Adrenal gland (tissue), 5 donors: ENCODE measurements around the gene ALOX12B.

Experiments used
- POLR2A ChIP-seq, 2 donors: fragments of 450-650 bp; IDR thresholded peaks; one replicate each; pipeline ENCODE4 v1.6.1; 2017; ENCODE audit warnings: antibody characterized with exemption in 2 of 2, mild to moderate bottlenecking in 2 of 2, moderate library complexity in 1 of 2
- TF ChIP-seq, protein P1 (sequence below), 6 experiments: fragments of 450-650 bp in 4 of 6; fragments of 200-600 bp in 2 of 6; sonication (generic) in 1 of 6; IDR thresholded peaks; 1 replicate in 5 of 6; 2 replicates in 1 of 6; pipeline versions ENCODE4 v1.5.1 to v1.8.0; 2016 to 2021; ENCODE audit warnings: antibody characterized with exemption in 6 of 6, mild to moderate bottlenecking in 2 of 6, moderate library complexity in 1 of 6
- donor health status: DM: no; HTN: no; CAD: no.

DNA sequence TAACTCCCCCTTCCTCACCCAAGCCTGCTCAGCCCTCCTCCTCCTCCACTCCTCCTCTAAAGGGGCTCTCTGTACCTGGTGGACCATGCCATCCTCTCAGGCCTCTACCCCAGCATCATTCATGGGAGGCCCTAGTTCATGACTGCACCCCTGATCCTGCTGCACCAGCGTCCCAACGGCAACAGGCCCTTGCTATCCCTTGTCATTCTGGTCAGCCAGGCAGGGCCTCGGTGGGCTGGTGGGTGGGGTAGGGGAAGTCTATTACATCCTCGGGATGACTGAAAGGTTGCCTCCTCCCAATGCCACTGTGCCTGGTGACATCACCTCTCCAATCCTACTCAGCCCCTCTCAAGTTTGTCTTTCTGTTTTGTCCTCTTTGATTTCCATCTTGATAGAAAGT, 19.7 kb downstream of the ALOX12B start:
- TF ChIP-seq, protein P1, sequence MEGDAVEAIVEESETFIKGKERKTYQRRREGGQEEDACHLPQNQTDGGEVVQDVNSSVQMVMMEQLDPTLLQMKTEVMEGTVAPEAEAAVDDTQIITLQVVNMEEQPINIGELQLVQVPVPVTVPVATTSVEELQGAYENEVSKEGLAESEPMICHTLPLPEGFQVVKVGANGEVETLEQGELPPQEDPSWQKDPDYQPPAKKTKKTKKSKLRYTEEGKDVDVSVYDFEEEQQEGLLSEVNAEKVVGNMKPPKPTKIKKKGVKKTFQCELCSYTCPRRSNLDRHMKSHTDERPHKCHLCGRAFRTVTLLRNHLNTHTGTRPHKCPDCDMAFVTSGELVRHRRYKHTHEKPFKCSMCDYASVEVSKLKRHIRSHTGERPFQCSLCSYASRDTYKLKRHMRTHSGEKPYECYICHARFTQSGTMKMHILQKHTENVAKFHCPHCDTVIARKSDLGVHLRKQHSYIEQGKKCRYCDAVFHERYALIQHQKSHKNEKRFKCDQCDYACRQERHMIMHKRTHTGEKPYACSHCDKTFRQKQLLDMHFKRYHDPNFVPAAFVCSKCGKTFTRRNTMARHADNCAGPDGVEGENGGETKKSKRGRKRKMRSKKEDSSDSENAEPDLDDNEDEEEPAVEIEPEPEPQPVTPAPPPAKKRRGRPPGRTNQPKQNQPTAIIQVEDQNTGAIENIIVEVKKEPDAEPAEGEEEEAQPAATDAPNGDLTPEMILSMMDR (IDR thresholded peaks at IDR 0.05) = no peak
- TF ChIP-seq POLR2A (IDR thresholded peaks at IDR 0.05) = no peak
